ENCODE results near the gene WDR11.

Gene WDR11

DNA sequence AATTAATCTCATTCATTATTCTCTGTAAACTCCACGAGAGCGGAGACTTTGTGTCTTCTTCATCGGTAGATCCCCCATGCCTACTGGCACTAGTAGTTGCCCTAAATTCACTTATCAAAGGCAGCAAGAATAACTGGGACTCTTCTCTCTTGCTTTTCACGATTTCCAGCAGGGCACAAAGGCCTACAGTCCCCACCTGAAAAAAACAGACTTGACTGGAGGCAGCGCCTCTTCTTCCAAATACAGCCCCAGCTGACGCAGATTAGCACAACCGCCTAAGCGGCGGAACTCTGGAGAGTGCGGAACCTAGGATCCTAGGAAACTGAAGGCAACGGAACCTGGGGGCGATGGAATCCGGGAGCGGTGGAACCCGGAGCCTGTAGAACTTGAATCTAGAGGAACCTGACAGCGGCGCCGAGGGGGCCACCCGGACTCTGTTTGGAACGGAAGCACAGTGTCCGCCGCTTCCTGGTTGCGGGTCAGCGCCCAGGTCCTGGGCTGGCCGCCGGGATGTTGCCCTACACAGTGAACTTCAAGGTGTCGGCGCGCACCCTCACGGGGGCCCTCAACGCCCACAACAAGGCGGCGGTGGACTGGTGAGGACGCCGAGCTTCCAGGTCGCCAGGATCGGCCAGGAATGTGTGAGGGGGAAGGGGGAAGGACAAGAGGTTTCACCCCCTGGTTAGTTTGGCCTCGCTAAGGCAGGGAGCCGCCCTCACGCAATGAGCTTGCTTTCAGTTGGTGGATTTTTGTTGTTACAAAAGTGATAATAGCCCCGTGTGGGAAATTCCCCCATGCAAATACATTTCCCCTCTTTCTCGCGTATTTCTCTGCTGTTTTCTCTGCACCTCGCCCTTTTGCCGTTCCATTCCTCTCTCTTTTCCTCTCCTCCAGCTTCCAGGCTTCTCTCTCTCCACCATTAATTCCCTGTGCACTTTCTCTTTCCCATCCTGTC lies at the start of gene WDR11:
Gene WDR11 (plus strand): TSS at position 452 of the 955 bp plus-strand sequence. CDS start 59 bp downstream, at position 511.
- DNase-seq = peak; percentile 78

DNA sequence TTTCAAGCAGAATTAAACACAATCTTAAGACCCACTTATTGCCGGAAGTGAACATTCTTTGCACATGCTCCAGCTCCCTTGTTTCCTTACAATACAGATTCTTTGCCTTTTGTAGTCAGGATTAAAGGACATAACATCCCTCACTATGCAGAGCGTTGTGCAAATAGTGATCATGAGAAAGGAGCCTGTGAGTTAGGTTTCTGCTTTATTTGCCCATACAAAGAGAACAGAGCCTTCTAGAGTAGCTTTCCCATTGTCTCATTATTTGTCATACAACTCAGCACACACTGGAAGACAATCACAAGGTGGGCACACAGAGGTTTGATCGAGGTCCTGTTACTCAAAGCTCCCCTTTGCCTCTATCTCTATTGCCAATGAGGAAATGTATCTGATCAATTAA lies 48.2 kb upstream of the WDR11 start:
- no peak for DNase-seq

DNA sequence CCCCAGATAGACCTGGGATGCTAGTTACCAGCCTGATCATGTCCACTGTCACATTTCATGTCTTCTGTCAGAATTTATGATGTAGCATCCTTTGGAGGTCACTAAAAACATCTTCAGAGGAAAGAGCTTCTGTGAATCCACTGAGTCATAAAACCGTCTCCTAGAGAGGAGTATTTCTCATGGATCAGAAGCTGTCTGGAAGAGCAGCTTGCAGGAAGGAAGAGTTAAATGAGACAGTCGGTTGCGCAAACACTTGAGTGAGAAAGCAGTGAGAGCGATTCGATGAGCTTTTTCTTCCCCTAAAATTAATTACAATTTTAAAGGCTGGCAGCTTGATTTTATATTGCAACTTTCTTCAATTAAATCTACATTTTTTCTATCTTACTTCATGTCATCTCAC lies 47.2 kb upstream of the WDR11 start:
- no peak for DNase-seq

GRCh38 chr10:120805014-120805812 lies 45.9 kb upstream of the WDR11 start:
- no peak for DNase-seq

- no peak for DNase-seq
These were observed 45.1 kb upstream of the WDR11 start for GRCh38 chr10:120806081-120806480.

DNA sequence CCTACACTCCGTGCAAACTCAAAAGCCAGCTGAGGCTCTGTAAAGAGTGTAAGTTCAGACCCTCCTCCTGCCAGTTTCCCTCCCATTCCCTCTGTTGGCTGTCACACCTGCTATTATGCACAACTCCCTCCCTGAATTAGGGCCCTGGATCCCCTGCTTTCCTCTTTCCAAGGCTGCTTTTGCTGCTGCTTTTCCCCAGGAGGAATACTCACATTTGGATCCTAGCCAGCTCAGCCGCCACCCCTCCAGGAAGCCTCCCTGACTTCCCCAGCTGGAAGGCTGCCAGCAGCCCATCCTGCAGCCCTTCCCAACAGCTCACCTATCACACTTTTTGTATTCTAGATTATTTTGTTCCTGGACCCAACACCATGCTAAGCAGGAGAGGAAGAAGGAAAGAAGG lies 40.9 kb upstream of the WDR11 start:
- DNase-seq = peak; percentile 45

- no peak for DNase-seq
These were observed 38.1 kb upstream of the WDR11 start for GRCh38 chr10:120813085-120813484.

- no peak for DNase-seq
These were observed 32.9 kb upstream of the WDR11 start for GRCh38 chr10:120818301-120818700.

GRCh38 chr10:120819366-120819765 lies 31.8 kb upstream of the WDR11 start:
- DNase-seq = no peak

- no peak for DNase-seq
These were observed 27.9 kb upstream of the WDR11 start for GRCh38 chr10:120823266-120823665.

DNA sequence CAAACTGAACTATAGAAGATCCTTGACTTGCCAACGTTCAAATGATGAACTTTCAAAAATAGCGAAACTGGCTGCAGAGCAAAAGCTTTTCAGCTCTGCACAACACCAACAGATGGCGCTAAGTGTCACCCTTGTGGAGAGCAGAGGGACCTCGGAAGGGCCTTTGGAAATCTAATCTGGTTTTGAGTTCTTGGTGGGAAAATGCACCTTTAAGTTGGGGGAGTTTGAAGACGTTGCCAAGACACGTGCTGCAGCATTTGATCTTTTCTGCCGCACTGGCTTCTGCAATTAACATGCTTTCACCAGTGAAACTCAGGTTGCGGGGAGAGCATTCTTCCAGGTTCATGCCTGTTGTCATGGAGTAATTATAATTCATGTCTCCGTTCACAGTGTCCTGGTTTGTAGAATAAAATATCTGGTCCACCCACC lies 26.3 kb upstream of the WDR11 start:
- DNase-seq = no peak

- DNase-seq = no peak
These were observed 25.0 kb upstream of the WDR11 start for GRCh38 chr10:120825878-120826769.

DNA sequence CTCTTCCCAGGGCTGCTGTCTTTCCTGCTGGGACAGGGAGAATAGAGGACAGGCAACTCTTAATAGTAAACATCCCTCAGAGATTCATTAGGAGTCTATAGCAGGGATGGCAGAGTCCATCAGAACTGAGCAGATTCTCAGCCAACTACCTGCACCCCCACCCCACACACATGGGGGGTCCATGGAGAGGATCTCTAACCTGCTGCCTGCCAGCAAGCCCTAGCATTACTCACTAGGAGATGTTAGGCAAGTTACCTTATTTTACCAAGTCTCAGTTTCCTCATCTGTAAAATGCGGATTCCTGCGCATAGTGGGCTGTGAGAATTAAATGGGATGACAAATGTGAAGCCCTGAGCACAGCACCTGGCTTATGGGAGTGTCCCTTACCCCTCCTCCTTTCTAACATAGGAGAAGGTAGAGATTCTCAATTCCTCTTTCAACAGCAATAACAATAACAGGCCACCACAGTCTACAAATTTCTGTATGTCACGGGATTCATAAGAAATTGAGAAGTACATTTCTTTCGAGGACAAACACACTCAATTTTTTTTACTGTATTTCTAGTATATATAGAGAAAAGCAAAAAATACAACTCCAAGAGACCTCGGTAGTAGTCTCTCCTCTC lies 23.8 kb upstream of the WDR11 start:
- no peak for DNase-seq

- no peak for DNase-seq
These were observed 22.3 kb upstream of the WDR11 start for GRCh38 chr10:120828763-120829319.

DNA sequence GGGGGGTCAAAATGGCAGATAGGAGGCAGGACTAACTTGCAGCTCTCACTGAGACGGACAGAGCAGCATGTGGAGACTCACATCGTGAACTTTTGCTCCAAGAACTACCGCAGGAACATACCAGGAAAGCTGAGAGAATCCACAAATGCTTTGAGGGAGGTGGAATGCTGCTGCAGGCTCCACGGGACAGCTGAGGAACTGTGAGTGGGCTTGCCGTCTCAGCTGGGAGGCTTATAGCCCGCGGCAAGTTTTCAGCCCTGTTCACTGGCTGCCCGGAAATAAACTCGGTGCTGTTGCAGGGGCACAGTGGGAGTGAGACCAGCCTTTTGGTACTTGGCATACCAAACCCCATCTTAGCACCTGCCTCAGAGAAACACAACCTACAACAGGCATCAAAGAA lies 19.1 kb upstream of the WDR11 start:
- DNase-seq = no peak

- no peak for DNase-seq
These were observed 17.8 kb upstream of the WDR11 start for GRCh38 chr10:120833222-120833928.

DNA sequence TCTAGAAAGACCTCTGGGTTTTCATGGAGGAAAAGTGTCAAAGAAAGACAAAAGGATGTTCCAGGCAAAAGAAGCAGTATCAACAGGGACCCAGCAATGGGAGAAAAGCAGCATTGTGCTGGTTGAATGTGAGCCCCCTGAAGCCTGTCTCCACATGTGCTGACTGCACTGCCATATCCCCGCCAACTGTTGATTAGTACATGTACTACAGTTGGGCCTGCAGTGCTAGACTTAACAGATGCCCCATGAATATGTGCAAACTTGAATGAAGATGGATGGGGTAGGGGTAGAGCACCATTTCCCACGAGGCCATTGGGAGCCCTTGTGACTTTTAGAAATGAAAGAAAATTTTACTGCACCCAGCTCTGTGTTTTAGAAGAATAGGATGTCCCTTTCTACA lies 15.6 kb upstream of the WDR11 start:
- no peak for DNase-seq

DNA sequence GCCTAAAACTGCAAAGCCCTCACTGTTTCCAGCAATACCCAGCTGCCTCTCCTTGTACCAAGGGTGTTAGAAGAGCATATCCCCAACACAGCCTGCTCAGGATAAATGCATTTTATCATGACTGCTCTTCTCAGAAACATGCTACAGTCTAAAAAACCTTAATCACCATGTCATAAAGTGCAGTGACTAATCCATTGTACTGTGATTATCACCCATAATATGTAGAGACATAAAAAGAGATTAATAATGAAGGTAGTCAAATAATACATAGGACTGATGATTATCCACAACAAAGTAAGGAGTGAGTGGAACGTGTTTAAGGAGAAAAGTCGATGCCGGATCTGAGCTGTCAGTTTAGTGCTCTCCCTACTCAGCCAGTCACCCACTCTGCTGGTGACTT lies 12.2 kb upstream of the WDR11 start:
- DNase-seq = no peak

- no peak for DNase-seq
These were observed 9.5 kb upstream of the WDR11 start for GRCh38 chr10:120841522-120842189.

GRCh38 chr10:120854388-120854787 lies 3.2 kb downstream of the WDR11 start:
- no peak for DNase-seq

All from NCI-H2171 (cell line).